Hematopoietic multipotent progenitor cell (in vitro differentiated cells): ENCODE measurements around the gene TTI1. TPM values are rescaled to one million over a fixed set of nuclear protein-coding genes. Genes with fewer than 3 reads are reported as not detected.

Experiments
- DNase-seq, 3 donors: peaks; one replicate each; pipeline ENCODE4 v3.0.0-alpha.2; 2011 to 2015; ENCODE audit warnings: low read depth in 2 of 3, low spot score in 2 of 3
- total RNA-seq: library from RNA; depleted of rRNA; stranded (reverse); fragments of >200 nt; gene quantifications from one replicate; pipeline ENCODE4 v1.2.3, GENCODE V29; 2012

TTI1 gene
- total RNA-seq, 1 donor = 14.8 TPM

DNA sequence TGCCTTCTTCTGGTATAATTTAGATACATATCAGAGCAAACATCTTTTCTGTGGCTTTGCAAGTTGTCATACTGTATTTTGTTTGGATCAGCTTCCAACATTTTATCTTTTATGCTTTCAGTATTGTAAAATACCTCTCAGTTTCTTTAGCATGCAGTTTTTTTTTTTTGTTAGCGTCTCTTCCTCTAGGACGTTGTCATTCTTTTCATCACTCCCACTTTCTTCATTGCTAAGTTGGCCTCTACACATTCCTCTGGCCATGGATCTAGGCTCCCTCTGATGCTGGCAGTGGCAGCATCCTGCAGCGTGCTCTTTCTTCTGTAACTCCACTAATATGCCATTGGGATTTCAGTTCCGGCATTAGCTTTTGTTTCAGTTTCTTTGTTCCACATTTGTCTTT, 22.0 kb upstream of the TTI1 start:
- no peak for DNase-seq

DNA sequence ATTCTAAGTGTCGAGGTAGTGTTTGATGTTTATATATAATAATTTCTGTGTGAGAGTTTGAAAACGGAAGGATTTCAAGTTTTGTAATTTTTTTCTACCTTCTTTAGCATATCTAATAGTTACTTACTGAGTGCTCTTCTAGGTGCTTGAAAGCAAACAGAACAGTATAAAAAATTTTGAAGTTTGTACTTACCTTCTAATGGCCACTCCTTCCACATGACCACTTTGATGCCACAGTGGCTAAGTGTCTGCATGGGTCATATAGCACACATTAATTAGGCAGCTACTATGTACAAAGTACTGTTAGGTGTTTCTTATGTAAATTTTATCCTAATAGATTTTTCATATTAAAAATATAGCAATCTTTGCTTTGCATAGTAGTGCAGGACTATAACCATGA, 21.4 kb upstream of the TTI1 start:
- DNase-seq = no peak

DNA sequence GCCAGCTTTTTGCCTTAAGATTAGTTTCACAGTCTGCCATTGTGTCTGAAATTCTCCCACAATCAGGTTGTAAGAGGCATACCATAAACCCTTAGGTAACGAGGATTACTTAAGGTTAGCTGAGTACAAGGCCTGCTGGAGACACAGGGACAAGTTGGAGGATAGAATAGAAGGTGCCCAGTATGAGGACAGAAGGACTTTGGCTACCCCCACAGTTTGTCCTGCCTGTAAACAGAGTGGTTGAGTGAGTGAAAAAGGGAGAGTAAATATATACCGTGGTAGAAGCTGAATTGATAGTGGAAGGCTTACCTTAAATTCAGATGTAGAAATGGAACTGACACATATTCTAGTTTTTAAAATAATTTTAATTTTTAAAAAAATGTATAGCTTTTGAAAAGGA, 19.6 kb upstream of the TTI1 start:
- no peak for DNase-seq

DNA sequence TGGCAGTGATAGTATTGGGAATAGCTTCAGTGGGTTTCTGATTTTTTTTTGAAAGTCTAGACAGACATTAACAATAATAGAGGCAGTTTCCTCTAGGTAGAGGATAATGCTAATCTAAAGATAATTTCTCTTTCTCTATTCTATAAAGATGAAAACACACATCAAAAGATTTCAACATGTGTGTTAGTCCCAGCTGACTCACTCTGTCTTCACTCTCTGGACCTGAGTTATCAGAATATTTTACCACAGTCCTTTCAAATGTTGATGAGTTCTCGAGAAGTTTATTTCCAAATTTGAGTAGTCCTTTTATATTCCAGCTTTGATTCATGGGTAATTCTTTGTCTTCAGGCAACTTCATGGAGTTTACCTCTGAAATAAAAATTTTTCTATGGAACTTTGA, 17.4 kb upstream of the TTI1 start:
- DNase-seq = no peak

- DNase-seq = no peak
These were observed 16.5 kb upstream of the TTI1 start for GRCh38 chr20:38049800-38050199.

DNA sequence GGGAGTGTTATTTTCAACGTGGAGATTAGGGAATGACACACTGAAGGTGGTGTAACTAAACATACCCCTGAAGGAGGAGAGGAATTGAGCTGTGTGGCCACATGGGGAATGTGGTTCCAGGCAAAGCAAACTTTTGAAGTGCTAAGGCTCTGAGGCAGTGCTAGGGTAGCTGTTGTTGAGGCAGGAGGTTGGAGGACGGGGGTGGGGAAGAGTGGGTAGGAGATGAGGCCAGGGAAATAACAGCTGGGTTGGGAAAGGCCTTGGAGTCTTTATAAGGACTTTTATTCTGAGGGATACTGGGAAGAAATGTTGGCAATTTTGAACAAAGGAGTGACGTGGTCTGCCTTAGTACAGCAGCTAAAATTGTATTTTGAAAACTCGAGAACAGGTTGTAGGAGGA, 13.3 kb upstream of the TTI1 start:
- DNase-seq = no peak

DNA sequence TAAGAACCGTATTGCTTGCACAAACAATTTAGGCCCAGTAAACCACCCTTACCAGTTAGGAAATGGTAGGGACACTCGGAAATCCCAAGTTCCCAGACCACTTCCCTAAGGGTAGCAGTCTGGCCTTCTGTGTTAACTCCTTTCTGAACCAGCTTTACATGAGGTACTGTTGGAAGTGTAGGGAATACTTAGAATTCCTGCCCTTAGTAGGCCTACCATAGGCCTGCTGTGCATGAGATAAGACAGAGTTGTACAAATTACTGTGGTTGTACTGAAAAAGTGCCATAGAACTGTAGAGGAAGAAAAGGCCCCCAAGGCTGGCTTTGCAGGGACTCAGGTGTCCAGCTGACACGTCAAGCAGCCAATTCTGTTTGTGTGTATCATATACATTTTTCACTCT, 11.4 kb upstream of the TTI1 start:
- DNase-seq = no peak

DNA sequence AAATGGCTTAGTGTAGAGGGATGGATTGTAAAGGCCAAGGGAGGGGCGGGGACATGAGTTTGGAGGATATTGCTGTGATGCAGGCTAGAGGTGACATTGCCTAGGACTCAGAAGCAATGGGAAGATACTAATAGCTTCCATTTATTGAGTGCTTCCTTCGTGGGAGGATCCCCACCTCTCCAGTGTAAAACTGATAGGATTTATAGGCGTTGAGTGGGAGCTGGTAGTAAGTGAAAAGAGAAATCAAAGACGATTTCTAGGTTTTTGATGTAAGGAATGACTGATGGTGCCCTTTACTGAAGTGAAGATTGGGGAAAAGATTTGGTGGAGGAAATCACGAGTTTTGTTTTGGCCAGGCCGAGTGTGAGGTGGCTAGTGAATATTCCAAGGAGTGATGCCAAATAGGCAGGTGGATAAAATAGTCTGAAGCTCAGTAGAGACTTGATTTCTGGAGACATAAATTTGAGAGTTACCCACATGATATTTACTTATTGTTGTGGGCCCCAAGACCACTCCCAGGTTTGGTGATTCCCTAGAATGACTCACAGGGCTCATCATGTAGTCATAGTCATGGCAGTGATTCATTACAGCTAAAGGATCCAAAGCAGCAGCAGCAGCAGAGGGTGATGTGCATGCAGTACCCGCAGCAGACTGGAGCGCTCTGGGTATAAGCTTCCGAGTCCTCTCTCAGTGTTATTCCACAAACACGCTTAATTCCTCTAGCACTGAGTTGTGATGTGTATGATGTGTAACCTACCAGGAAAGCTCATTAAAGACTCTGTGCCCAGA, 10.4 kb upstream of the TTI1 start:
- peak in 1 of 3 donors; percentile 7 for DNase-seq

DNA sequence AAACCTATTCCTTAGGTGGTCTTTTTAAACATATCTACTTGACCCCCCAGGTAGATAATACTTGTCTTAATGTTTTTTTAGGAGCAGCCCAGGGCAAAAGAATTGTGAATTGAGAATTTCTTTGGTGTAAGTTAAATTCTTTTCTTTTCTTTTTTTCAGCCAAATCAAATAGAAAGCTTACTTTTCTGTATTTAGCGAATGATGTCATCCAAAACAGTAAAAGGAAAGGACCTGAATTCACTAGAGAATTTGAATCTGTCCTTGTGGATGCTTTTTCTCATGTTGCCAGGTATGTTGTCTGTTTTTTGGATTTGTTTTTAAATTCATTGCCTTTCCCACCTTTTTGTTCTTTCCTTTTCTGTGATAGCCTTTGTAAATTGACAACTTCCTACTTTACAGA, 7.0 kb upstream of the TTI1 start:
- no peak for DNase-seq

DNA sequence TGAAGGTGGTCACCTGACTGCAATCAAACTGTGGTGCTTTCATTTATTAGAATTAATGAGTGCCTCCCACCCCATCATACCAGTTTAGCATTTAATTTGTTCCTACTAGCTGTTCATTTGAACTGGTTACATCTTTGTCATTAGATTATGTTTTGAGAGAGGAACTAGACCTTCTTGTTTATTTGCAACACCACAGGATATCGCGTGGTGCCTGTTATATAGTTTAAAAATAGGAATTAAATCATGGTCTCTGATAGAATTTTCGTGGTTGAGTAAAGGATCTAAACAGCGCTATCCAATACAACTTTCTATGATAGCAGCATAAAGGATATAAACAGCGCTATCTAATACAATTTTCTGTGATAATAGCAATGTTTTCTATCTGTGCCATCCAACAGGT, 3.1 kb upstream of the TTI1 start:
- DNase-seq = no peak

DNA sequence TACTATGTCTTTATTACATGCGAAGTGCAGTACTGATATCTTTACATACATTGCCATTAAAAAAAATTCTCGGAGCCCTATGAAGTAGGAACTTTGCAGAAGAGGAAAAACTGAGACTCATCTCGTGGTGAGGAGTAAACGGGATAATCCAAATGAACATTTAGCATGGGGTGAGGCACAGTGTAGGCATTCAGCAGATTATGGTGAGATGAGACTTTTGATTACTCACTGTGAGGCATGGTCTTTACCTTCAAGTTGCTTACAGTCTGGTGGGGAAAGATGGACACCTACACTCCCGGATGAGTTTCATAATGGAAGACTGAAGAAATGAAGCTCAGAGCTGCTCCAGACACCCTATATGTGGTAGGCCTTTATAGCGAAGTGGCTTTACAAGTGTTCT, 1.7 kb upstream of the TTI1 start:
- no peak for DNase-seq

DNA sequence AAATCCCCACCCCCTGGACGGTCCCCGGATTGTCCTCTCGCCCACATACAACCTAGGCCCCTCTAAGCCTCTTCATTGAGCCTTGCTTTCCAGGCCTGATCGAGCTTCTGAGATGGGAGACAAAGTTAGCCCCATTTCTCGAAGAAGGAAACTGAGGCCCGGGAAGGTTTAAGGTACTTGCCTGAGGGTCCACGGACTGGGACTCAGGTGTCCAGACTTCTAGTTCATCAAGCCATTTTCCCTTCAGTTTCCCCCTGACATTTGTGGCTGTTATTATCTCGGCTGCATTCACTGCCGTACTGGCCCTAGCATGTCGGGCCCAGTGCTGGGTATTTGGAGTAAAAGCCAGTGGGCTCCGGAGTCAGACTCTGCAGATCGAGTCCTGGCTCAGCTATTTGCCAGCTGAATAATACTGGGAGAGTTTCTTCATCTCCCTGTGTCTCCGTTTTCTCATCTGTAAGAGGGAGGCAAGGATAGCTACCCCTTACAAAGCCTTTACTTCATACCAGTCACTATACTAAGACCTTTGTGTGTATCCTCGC, 923 bp upstream of the TTI1 start:
- peak in 1 of 3 donors; percentile 4 for DNase-seq

- DNase-seq = no peak
These were observed 499 bp downstream of the TTI1 start for GRCh38 chr20:38032585-38033329.

DNA sequence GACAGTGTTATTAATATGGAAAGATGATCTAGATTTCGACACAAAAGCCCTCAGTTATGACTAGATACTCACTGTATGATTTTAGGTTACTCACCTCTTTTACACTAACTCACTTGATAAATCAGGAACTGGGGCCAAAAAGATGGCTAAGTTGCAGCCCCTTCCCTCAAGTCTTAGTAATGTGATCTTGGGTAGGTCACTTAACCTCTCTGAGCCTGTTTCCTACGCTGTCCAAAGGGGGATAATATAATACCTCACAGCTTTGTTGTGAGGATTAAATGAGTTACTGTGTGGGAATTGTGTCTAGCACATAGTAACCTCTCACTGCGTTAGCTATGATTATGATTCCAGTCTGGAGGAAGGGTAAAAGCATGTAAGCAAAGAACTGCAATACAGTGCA, 1.3 kb downstream of the TTI1 start:
- no peak for DNase-seq

- DNase-seq = no peak
These were observed 3.8 kb downstream of the TTI1 start for GRCh38 chr20:38029453-38029852.

GRCh38 chr20:38024496-38024895, 8.8 kb downstream of the TTI1 start:
- no peak for DNase-seq

- peak in 1 of 3 donors; percentile 23 for DNase-seq
These were observed 9.9 kb downstream of the TTI1 start for GRCh38 chr20:38023181-38024001.

- DNase-seq = no peak
These were observed 12.0 kb downstream of the TTI1 start for GRCh38 chr20:38021087-38021772.

GRCh38 chr20:38018385-38018784, 14.9 kb downstream of the TTI1 start:
- DNase-seq = no peak

GRCh38 chr20:38017959-38018358, 15.3 kb downstream of the TTI1 start:
- DNase-seq = peak in 1 of 3 donors; percentile 18

GRCh38 chr20:38013887-38014286, 19.4 kb downstream of the TTI1 start:
- no peak for DNase-seq
